NCI-H1436 (cell line): ENCODE data around the gene POLR2B.
"Not testable (repeated sequence)": the region's sequence is repeated elsewhere in the genome, so short reads cannot be mapped to it uniquely, and the experiment has no call there.

ENCODE experiments used
- DNase-seq: peaks from one replicate; lab custom pipeline; 2025; lab: John Stamatoyannopoulos, UW

Gene POLR2B

DNA sequence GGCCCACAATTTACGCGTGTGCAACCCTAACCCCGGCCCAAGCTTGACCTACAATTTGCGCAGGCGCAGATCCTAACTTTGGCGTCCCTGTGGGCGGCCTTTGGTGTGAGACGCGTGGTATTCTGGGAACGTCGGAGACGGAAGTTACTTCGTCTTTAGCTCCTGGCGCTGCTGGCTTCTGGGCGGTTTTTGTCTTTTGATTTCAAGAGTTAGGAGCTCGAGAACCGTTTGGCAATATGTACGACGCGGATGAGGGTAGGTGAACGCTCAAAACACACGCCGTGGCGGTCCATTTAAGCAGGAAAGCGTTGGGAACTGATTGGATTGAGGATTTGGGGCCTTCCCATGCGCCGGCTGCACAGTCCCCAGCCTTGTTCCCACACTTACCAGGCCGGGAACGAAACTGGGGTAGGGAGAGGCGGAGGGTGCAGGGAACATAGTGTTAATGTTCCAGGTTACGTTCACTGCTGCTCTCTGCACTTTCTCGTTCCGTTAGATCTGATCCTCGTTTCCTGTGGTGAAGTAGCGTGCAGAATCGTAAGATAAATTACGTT lies at the start of gene POLR2B:
POLR2B (plus strand) TSS at position 147 of the 554 bp plus-strand sequence; CDS start at position 237, 90 bp downstream.
- peak; percentile 91 for DNase-seq

DNA sequence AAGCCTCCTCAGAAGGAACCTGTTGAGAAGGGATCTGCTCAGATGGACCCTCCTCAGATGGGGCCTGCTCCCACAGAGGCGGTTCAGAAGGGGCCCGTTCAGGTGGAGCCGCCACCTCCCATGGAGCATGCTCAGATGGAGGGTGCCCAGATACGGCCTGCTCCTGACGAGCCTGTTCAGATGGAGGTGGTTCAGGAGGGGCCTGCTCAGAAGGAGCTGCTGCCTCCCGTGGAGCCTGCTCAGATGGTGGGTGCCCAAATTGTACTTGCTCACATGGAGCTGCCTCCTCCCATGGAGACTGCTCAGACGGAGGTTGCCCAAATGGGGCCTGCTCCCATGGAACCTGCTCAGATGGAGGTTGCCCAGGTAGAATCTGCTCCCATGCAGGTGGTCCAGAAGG lies 48.1 kb upstream of the POLR2B start:
- no peak for DNase-seq

DNA sequence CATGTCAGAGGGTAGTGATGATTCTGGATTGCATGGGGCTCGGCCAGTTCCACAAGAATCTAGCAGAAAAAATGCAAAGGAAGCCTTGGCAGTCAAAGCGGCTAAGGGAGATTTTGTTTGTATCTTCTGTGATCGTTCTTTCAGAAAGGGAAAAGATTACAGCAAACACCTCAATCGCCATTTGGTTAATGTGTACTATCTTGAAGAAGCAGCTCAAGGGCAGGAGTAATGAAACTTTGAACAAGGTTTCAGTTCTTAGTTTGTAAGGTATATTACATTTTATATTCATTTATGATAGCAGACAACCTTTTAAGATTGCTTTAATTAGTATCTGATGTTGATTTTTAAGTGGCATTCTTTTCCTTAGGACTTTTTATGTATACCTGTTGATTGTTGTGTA lies 46.8 kb upstream of the POLR2B start:
- DNase-seq: no peak

DNA sequence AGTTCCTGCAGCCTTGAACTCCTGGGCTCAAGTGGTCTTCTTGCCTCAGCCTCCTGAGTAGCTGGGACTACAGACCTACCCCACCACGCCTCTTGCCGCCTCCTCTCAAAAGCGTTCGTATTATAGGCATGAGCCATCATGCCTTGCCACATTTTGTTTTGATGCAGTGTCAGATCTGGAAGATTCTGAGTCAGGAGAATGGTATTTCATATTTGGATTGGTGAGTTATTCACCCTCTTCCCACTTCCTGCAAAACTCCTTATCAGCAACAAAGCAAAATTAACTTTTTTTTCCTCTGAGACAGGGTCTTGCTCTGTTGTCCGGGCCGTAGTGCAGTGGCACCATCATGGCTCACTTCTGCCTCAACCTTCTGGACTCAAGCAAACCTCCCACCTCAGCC lies 41.4 kb upstream of the POLR2B start:
- no peak for DNase-seq

DNA sequence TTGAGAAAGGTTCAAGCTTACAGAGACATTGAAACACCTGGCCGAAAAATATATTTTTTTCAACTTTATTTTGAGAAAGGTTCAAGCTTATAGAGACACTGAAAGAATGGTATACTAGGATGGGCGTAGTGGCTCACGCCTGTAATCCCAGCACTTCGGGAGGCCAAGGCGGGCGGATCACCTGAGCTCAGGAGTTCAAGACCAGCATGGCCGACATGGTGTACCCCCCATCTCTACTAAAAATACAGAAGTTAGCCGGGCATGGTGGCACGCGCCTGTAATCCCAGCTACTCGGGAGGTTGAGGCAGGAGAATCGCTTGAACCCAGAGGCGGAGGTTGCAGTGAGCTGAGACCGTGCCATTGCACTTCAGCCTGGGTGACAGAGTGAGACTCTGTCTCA lies 38.9 kb upstream of the POLR2B start:
- DNase-seq: not testable (repeated sequence)

DNA sequence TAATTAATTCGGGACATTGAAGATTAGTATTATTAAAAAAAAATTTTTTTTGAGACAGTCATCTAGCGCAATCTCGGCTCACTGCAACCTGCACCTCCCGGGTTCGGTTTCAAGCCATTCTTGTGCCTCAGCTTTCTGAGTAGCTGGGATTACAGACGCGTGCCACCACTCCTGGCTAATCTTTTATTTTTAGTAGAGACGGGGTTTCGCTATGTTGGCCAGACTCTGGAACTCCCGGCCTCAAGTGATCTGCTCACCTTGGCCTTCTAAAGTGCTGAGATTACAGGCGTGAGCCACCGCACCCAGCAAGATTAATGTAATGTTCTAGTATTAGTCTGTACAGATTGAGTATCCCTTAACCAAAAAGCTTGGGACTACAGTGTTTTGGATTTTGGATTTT lies 38.3 kb upstream of the POLR2B start:
- no peak for DNase-seq

DNA sequence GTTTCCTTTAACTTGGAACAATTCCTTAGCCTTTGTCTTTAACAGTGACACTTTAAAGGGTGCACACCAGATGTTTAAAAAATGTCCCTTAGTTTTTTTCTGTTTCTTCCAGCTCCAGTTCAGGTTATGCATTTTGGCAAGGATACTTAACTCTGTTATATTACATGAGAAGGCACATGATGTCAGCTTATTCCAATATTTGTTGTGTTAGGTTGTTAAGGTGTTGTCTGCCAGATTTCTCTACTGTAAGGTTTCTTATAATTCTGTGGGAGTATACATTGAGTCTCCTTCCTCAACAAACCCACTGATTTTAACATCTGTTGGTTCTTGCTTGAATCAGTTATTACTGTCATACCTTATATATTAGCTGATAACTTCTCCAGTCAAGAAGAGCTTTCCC lies 37.7 kb upstream of the POLR2B start:
- DNase-seq: no peak

DNA sequence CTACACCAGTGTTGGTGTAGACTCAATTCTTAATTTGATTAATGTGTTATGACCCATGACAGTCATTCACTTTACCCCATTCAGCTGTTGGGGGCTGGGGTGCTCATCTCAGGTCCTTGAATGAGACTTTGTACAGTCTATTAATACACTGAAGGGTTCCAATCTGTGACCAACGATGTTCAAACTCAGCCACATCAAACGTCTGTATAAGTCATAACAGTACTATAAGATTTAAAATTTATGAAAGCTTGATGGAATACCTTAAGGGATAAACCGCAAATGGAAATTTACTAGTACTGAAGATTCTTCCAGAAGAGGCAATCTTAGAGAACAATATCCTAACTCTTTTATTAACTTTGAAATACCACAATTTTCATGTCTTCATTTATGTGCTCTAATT lies 37.3 kb upstream of the POLR2B start:
- DNase-seq: no peak

DNA sequence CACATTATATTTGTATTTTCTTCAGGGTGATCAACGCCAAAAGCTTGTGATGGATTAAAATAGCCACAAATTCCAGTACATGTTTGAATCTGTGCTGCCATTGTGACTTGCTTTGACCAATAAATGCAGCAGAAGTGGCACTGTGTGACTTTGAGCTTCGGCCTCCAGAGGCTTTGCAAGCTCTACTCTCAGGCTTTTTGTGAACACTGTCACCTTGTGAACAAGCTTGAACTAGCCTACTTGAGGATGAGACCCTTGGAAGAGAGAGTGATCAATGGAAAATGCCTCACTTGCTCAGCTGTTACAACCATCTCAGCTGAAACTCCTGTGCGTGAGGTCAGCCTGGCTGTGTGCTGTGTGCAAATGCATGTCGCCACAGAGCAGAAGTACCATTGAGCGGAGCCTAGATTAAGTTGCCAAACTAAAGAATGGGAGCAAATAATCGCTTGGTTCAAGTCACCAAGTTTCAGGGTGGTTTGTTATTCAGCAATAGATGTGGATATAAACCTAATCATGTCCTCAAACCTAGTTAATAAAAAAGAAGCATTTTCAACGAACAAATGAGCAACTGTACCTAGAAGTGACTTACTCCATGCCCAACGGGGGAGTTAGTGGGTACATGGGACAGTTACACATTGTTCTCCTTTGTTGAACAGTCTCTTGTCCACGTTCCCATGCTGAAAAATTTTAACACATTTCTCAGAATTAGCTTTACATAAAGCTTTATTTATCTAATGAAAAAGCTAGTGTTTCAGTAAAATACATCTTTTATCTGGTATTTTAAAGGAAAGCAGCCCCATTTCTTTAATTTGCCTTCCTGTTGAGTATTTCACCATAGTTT lies 24.8 kb upstream of the POLR2B start:
- no peak for DNase-seq

DNA sequence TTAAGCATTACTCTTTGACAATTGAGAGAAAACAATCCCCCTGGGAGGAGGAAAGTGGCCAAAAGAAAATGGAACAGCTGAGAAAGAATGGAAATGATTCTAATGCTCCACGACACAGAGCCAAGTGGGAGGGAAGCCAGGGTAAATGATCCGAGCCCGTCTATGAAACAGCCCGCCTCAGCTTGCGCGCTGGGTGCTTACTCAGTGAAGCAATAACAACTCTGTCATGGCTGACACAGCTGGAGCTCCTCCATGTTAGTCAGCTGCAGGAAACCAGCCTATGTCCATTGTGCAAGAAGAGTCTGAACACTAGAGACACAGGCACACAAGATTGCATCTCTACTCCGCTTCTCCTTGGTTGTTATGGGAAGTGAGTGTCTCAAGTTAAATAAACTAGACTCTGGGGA lies 20.6 kb upstream of the POLR2B start:
- DNase-seq: peak; percentile 52

DNA sequence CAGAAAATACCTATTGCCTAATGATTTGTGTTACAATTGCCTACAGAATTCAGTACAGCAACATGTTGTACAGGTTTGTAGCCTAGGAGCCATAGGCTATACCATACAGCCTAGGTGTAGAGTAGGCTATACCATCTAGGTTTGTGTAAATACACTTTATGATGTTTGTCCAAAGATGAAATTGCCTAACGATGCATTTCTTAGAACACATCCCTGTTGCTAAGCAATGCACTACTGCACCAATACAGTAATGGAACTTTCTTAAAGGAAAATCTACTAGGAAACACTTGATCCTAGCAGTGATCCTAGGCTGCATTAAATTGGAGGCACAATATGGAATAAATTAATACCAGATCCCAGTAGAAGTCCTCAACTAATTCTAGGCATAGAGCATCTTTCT lies 19.6 kb upstream of the POLR2B start:
- DNase-seq: no peak

DNA sequence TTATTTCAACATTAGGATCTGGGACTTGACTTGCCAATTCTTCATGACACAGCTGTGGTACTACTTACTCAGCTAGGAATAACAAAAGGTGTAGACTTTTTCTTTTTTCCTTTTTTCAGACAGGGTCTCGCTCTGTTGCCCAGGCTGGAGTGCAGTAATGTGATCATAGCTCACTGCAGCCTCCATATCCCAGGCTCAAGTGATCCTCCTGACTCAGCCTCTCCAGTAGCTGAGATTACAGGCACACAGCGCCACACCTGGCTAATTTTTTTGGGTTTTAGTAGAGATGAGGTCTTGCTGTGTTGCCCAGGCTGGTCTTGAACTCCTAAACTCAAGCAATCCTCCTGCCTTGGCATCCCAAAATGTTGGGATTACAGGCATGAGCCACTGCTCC lies 17.6 kb upstream of the POLR2B start:
- DNase-seq: no peak

DNA sequence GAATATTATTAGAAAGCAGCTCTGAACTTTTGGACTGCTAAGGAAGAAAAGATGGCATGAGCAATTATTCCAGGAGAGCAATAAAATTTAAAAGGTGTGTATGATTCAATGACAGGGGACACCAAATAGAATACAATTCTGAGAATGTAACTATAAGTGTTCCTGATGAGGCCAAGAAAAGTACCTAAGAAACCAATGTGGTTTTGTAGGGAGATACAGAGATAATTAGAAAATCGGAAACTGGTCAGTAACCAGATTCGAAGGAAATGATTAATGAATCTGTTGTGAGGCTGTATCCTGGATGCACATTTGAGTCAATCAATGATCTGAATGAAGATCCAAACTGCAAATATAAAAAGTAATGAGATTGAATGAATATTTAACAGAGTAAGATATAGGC lies 7.3 kb upstream of the POLR2B start:
- no peak for DNase-seq

DNA sequence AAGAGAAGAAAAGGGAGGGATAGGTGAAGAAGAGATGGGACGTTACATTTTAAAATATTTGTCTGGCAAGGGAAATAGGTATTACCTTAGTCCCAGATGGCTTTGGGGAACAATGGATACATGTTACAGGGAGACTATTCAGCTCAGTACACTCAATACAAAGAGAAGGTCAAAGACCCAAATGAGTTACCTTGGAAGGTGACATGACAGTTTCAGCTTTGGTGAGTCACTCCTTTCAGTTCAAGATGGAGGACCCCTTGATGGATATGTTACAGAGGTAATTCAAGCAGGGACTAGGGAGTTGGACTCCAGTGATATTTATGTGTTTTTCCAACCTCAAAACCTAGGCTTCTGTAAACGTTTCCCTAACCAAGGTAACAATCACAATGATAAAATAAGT lies 6.3 kb upstream of the POLR2B start:
- DNase-seq: no peak

DNA sequence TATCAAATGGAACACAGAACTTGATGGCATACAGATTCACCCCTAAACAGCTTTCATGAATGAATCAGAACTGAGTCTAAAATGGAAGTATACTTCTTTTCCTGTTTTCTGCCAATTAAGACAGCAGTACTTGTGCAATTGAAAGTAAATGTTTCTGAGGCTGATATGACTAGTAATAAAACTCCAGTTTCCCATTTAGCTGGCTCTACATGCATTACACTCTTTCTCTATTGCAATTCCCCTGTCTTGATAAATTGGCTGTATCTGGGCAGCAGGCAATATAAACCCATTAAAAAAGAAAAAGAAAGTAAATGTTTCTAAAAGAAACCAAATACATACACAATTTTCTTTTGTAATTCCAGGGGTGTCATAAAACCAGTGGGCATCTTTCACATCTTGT lies 5.9 kb upstream of the POLR2B start:
- no peak for DNase-seq

DNA sequence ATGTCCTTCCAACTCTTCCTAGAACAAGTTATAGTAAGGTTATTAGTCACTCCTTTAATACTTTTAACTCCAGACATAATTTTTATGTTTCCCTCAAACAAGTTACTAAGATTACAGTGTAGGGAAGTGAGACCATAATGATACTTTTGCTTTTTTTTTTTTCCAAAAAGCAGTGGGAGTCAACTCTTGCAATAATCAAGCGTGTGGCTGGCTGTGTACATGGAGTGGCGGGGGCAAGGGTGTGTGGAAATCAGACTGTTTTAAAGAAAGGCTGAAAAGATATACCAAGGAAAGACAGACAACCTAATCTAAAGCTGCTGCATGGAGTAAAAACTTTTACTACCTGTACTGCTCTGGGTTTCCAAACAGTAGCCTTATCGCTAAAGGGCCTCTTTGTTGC lies 5.4 kb upstream of the POLR2B start:
- DNase-seq: no peak

DNA sequence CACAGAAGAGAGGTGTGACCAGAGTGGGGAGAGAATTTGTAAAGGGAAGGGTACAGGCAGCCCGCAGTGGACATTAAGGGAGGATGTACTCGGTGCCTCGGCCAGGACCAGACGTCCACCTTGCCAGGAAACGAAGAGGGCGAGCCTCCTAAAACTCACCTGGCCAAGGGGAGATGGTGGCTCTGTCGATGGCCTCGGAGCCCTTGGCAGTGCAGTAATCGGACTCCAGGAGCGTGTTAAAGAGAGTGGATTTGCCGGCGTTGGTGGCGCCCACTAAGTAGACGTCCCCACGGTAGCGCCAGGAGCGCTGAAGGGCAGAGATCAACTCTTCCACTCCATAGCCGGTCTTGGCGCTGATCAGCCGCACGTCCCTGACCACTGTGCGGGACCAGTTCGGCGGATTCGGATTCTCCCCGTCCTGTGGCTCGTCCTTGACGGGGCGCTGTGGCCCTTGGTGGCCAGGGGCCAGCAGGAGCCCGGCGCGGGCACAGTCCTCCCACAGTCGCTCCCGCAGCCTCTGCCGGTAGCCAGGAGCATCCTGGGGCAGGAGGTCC lies 2.3 kb upstream of the POLR2B start:
- DNase-seq: no peak

DNA sequence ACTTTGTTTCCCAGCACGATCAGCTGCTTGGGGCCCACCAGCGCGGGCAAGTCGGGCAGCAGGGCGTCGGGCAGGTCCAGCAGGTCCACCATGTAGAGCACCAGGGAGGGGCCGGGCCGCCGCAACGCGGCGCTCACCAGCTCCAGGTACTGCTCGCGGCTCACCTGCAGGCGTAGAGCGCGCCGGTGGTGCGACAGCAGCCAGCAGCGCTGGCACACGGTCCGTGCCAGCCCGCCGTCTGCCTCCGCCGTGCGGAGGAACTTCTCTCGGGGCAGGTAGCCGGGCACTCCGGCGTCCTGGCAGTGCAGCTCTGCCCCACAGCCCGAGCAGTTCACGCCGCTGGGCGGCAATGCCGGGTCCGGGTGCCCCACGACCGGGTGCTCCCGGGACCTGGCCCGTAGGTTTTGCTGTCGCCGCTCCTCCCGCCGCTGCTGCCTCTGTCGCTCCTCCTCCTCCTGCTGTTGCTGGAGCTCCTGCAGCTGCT lies 1.8 kb upstream of the POLR2B start:
- no peak for DNase-seq

DNA sequence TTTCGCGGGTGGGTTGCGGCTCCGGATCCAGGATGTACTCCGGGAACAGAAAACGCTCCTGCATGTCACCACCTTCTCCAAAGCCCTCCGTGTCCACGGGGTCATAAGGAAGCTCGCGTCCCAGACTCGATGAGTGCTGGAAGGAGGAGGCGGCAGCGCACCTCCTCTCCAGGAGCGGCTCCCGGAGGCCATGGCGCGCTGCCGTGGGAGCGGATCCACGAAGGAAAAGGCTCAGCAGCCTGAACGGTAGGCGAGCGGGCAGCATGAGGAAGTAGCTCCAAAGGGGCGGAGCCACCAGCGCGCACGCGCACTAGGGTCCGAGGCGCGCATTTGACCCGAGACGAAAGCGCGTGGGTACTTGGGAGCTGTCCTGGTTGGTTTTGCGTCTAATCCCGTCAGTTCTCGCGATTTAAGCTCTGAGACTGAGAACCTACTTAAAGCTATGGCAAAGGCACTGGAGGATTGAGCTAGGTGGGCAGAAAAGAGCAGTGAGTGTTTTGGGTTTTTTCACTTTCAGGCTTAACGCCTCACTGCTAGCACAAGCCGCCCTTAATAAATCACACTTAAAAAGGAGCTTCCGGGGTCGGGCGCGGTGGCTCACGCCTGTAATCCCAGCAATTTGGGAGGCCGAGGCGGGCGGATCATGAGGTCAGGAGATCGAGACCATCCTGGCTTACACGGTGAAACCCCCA lies 1.2 kb upstream of the POLR2B start, which contains the start of gene NOA1:
NOA1 (minus strand) TSS at position 286 of the 692 bp plus-strand sequence; CDS start at position 265, 21 bp downstream.
- DNase-seq: peak; percentile 96

DNA sequence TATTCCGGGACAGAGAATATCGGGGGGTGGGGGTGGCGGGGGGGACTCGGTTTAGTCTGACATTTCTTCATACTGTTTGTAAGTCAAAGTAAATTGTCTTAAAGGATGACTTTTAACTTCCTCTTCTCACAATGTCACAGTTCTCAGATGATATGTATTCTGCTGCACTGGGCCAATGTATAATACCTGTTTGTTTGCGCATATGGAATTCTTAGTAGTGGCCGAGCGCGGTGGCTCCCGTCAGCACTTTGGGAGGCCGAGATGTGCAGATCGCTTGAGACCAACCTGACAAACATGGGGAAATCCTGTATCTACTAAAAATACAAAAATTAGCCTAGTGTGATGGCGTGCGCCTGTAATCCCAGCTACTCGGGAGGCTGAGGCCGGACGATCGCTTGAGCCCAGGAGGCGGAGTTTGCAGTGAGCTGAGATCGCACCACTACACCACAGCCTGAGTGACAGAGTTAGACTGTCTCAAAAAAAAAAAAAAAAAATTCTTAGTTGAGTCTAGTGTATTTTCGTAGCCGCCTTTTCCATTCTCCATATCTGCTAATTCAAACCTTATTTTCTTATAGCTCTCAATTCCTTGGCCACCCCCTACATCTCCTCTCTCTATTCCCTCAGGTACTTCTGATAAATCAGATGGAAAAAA lies 851 bp downstream of the POLR2B start:
- no peak for DNase-seq

DNA sequence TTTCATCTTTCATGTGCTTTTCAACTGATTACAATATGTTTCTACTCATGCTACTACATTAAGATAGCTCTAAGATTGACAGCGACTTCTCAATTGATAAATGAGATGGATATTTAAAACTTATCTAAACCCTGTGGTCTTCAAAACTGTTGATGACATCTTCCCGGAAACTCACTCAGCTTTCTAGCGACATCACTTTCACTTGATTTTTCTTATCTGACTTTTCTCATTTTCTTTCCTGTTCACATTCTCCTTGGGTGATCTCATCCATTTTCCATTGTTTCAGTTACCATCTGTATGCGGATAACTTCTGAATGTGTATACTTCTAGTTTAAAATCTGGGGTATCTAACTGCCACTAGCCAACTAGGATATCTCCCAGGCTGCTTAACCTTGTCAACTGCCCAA lies 3.1 kb downstream of the POLR2B start:
- no peak for DNase-seq

DNA sequence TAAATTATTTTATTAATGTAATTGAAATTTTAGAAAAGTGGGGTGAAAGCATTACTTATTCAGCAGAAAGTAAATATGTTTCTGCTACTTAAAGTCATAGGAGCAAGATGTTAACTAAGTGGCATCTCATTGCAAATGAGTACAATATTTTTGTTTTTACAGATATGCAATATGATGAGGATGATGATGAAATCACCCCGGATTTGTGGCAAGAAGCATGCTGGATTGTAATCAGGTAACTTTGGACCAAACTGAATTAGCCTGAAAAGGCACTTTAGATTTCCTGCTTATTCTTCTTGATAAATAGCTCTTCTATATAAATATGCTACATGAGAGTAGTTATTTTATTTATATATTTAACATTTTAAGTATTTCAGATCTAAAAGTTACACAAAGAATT lies 7.5 kb downstream of the POLR2B start:
- DNase-seq: no peak
